H9 (cell line): ENCODE results near the gene PROKR1. TPM values are rescaled to one million over a fixed set of nuclear protein-coding genes. Genes with fewer than 3 reads are reported as not detected.

Experiments used
- DNase-seq: peaks from one replicate; pipeline ENCODE4 v3.0.0-alpha.2; 2017
- H2AFZ ChIP-seq: one replicate; pipeline ENCODE4 v1.6.1; 2013; ENCODE audit warnings: mild to moderate bottlenecking, low read length, control low read depth, moderate library complexity
- H2AK5ac ChIP-seq: 2 replicates; pipeline ENCODE4 v1.6.1; 2013; ENCODE audit warnings: low read length, control low read depth, mixed read lengths; ENCODE audit not compliant: insufficient read length
- H2BK120ac ChIP-seq: one replicate; pipeline ENCODE4 v1.6.1; 2013; ENCODE audit warnings: low read depth, mild to moderate bottlenecking, low read length, control low read depth, inconsistent platforms; ENCODE audit not compliant: poor library complexity, severe bottlenecking
- H2BK12ac ChIP-seq: 2 replicates; pipeline ENCODE4 v1.6.1; 2013; ENCODE audit warnings: low read length, control low read depth, mixed read lengths, low read depth; ENCODE audit not compliant: insufficient read length
- H2BK15ac ChIP-seq: 2 replicates; pipeline ENCODE4 v1.6.1; 2013; ENCODE audit warnings: low read depth, low read length, control low read depth
- H2BK20ac ChIP-seq: one replicate; pipeline ENCODE4 v1.6.1; 2013; ENCODE audit warnings: low read depth, mild to moderate bottlenecking, low read length, control low read depth, inconsistent platforms; ENCODE audit not compliant: poor library complexity, severe bottlenecking
- H2BK5ac ChIP-seq: 2 replicates; pipeline ENCODE4 v1.6.1; 2013; ENCODE audit warnings: low read length, control low read depth, mixed read lengths; ENCODE audit not compliant: insufficient read length
- H3K14ac ChIP-seq: 2 replicates; pipeline ENCODE4 v1.6.1; 2013; ENCODE audit warnings: low read length, control low read depth; ENCODE audit not compliant: insufficient read depth
- H3K18ac ChIP-seq: 2 replicates; pipeline ENCODE4 v1.6.1; 2013; ENCODE audit warnings: low read depth, mild to moderate bottlenecking, mixed read lengths, low read length, control low read depth; ENCODE audit not compliant: insufficient read length
- H3K23ac ChIP-seq: 2 replicates; pipeline ENCODE4 v1.6.1; 2013; ENCODE audit warnings: low read length, control low read depth, mixed read lengths, low read depth; ENCODE audit not compliant: insufficient read length
- H3K23me2 ChIP-seq: 2 replicates; pipeline ENCODE4 v1.6.1; 2013; ENCODE audit warnings: low read depth, mild to moderate bottlenecking, mixed read lengths, low read length, control low read depth; ENCODE audit not compliant: insufficient read length, poor library complexity, severe bottlenecking
- H3K27ac ChIP-seq: 2 replicates; pipeline ENCODE4 v1.5.1; 2013; ENCODE audit warnings: low read length, control low read depth, mixed read lengths, low read depth; ENCODE audit not compliant: insufficient read length
- H3K27me3 ChIP-seq: 2 replicates; pipeline ENCODE4 v1.6.1; 2013; ENCODE audit warnings: low read length, control low read depth, inconsistent platforms; ENCODE audit not compliant: insufficient read depth
- H3K4ac ChIP-seq: 2 replicates; pipeline ENCODE4 v1.6.1; 2013; ENCODE audit warnings: low read depth, mild to moderate bottlenecking, control low read depth, inconsistent platforms, low read length, moderate library complexity
- H3K4me1 ChIP-seq: 2 replicates; pipeline ENCODE4 v1.6.1; 2013; ENCODE audit warnings: low read length, control low read depth, inconsistent platforms; ENCODE audit not compliant: insufficient read depth
- H3K4me2 ChIP-seq: 2 replicates; pipeline ENCODE4 v1.6.1; 2013; ENCODE audit warnings: low read length, control low read depth, mixed read lengths; ENCODE audit not compliant: insufficient read length, insufficient read depth
- H3K56ac ChIP-seq: 2 replicates; pipeline ENCODE4 v1.6.1; 2013; ENCODE audit warnings: low read depth, mild to moderate bottlenecking, mixed read lengths, low read length, control low read depth; ENCODE audit not compliant: insufficient read length
- H3K79me1 ChIP-seq: 2 replicates; pipeline ENCODE4 v1.6.1; 2013; ENCODE audit warnings: low read depth, mild to moderate bottlenecking, moderate library complexity, low read length, control low read depth, inconsistent platforms; ENCODE audit not compliant: insufficient read depth, poor library complexity, severe bottlenecking
- H3K79me2 ChIP-seq: 2 replicates; pipeline ENCODE4 v1.6.1; 2013; ENCODE audit warnings: low read length, control low read depth, inconsistent platforms; ENCODE audit not compliant: insufficient read depth
- H3K9ac ChIP-seq: 2 replicates; pipeline ENCODE4 v1.6.1; 2013; ENCODE audit warnings: low read length, control low read depth, mixed read lengths; ENCODE audit not compliant: insufficient read length; ENCODE audit errors: extremely low read depth
- H3K9me3 ChIP-seq: one replicate; pipeline ENCODE4 v1.6.1; 2013; ENCODE audit warnings: low read depth, low read length, inconsistent platforms; ENCODE audit not compliant: control insufficient read depth
- H3T11ph ChIP-seq: one replicate; pipeline ENCODE4 v1.6.1; 2013; ENCODE audit warnings: mild to moderate bottlenecking, low read length, control low read depth, inconsistent platforms
- H4K20me1 ChIP-seq: one replicate; pipeline ENCODE4 v1.6.1; 2013; ENCODE audit not compliant: control insufficient read depth, insufficient read length, insufficient read depth
- H4K5ac ChIP-seq: 2 replicates; pipeline ENCODE4 v1.6.1; 2013; ENCODE audit warnings: low read depth, mild to moderate bottlenecking, mixed read lengths, low read length, control low read depth; ENCODE audit not compliant: insufficient read length
- H4K8ac ChIP-seq: replicated peaks from 2 replicates; pipeline ENCODE4 v1.6.1; 2013; ENCODE audit warnings: low read length, control low read depth, mixed read lengths, low read depth; ENCODE audit not compliant: insufficient read length
- H4K91ac ChIP-seq: 2 replicates; pipeline ENCODE4 v1.6.1; 2013; ENCODE audit warnings: low read depth, mild to moderate bottlenecking, moderate library complexity, mixed read lengths, low read length, control low read depth; ENCODE audit not compliant: insufficient read length
- H3K27ac Mint-ChIP-seq, 3 experiments: 2 replicates in 2 of 3; 3 replicates in 1 of 3; pipeline ENCODE4 v1.8.0; 2020 to 2021; ENCODE audit warnings: mixed read lengths in 3 of 3, mild to moderate bottlenecking in 1 of 3, moderate library complexity in 1 of 3
- H3K27me3 Mint-ChIP-seq: 2 replicates; pipeline ENCODE4 v1.8.0; 2021; ENCODE audit warnings: low read depth, mild to moderate bottlenecking, moderate library complexity, mixed read lengths
- H3K36me3 Mint-ChIP-seq, 3 experiments: 2 replicates in 2 of 3; 3 replicates in 1 of 3; pipeline ENCODE4 v1.8.0; 2020 to 2021; ENCODE audit warnings: low read depth in 3 of 3, mixed read lengths in 3 of 3; ENCODE audit not compliant: insufficient read depth in 1 of 3
- H3K4me1 Mint-ChIP-seq, 2 experiments: 2 replicates each; pipeline ENCODE4 v1.8.0; 2020; ENCODE audit warnings: mixed read lengths in 2 of 2
- H3K4me3 Mint-ChIP-seq, 2 experiments: 2 replicates in 1 of 2; 3 replicates in 1 of 2; pipeline ENCODE4 v1.8.0; 2020 to 2021; ENCODE audit warnings: mild to moderate bottlenecking in 2 of 2, mixed read lengths in 2 of 2, moderate library complexity in 1 of 2
- H3K9me3 Mint-ChIP-seq, 2 experiments: 2 replicates in 1 of 2; 3 replicates in 1 of 2; pipeline ENCODE4 v1.8.0; 2020; ENCODE audit warnings: mild to moderate bottlenecking in 2 of 2, mixed read lengths in 2 of 2, moderate library complexity in 1 of 2
- CTCF ChIP-seq: fragments of 200-600 bp; sonication (generic); conservative IDR thresholded peaks from 3 replicates; pipeline ENCODE4 v1.8.0; 2021; ENCODE audit warnings: antibody characterized with exemption, mild to moderate bottlenecking
- WGBS: extraction: QIAGEN DNeasy Blood & Tissue Kit; methylation state at CpG from one replicate; pipeline ENCODE4 v1.1.7; 2013; ENCODE audit warnings: missing lambda C conversion rate, low lambda C conversion rate, mixed read lengths; ENCODE audit not compliant: insufficient read length; ENCODE audit errors: extremely low coverage; 5-methylcytosine and 5-hydroxymethylcytosine counted together
- total RNA-seq: library from RNA; stranded (reverse); gene quantifications from 2 replicates; pipeline ENCODE4 v1.2.1, GENCODE V29; 2021

PROKR1 gene
- total RNA-seq, 1 experiment from 2014 or later: 1.5 TPM

GRCh38 chr2:68604077-68604476 lies 39.3 kb upstream of the PROKR1 start:
- Histone ChIP-seq H3K79me1 (no peaks in the 10 kb centered on the region), H3K23me2 (no peaks in the 10 kb centered on the region), H3K27ac (no peak overlapping the region), H2AFZ (no peak overlapping the region), H3T11ph (no peak overlapping the region), H4K91ac (no peak overlapping the region), H3K56ac (no peak overlapping the region), H3K4ac (no peak overlapping the region), H3K9ac (no peak overlapping the region), H2BK15ac (no peak overlapping the region), H3K18ac (no peak overlapping the region), H2AK5ac (no peak overlapping the region), H4K20me1 (no peaks in the 10 kb centered on the region), H3K4me1 (no peaks in the 10 kb centered on the region), H3K23ac (no peak overlapping the region), H2BK12ac (no peak overlapping the region), H2BK120ac (no peak overlapping the region), H3K14ac (no peak overlapping the region), H4K5ac (no peak overlapping the region), H4K8ac (no peak overlapping the region), H3K27me3 (no peaks in the 10 kb centered on the region), H3K79me2 (no peaks in the 10 kb centered on the region), H3K9me3 (no peaks in the 10 kb centered on the region), H2BK5ac (no peak overlapping the region), H3K4me2 (no peak overlapping the region), H2BK20ac (no peak overlapping the region)
- DNase-seq: no peak
- H3K27me3 Mint-ChIP-seq: peaks cover 1% of the 10 kb centered on the region; the same call in 1 of the 2 replicates
- H3K4me1 Mint-ChIP-seq: no peaks in the 10 kb centered on the region
- H3K27ac Mint-ChIP-seq: no peak overlapping the region
- no peak overlapping the region for H3K4me3 Mint-ChIP-seq
- no peak for TF ChIP-seq CTCF
- H3K9me3 Mint-ChIP-seq: peaks cover 36 to 41% of the 10 kb centered on the region in 2 experiments
- peaks cover 0 to under 1% (median 0%) of the 10 kb centered on the region in 3 experiments; a peak in 4 of 7 replicates for H3K36me3 Mint-ChIP-seq
- no CpG with 5 or more reads among the region's 3 CpGs for WGBS
